Body of pancreas (tissue), 4 donors: ENCODE measurements around the gene KIF1C. TPM values are rescaled to one million over a fixed set of nuclear protein-coding genes. Genes with fewer than 3 reads are reported as not detected.

ENCODE experiments used
- ATAC-seq: fragments of 150-250 bp; one replicate; pipeline ENCODE4 v1.9.1; 2016
- DNase-seq, 4 donors: peaks; one replicate each; pipeline ENCODE4 v3.0.0-alpha.2; 2019
- H3K27ac ChIP-seq, 4 donors: fragments of 200-600 bp; sonication (generic); 1 replicate in 3 of 4; 2 replicates in 1 of 4; pipeline versions ENCODE4 v1.5.1 to v1.6.1; 2016 to 2019; ENCODE audit warnings: mild to moderate bottlenecking in 1 of 4, mixed read lengths in 1 of 4, moderate library complexity in 1 of 4
- H3K27me3 ChIP-seq, 2 donors: fragments of 200-600 bp; sonication (generic); one replicate each; pipeline ENCODE4 v1.6.0; 2016; ENCODE audit warnings: mild to moderate bottlenecking in 1 of 2
- H3K36me3 ChIP-seq, 2 donors: fragments of 200-600 bp; sonication (generic); replicated peaks in 1 of 2; 2 replicates each; pipeline ENCODE4 v1.5.1; 2016; ENCODE audit warnings: low read depth in 2 of 2; ENCODE audit not compliant: insufficient read depth in 1 of 2
- H3K4me1 ChIP-seq: fragments of 200-600 bp; sonication (generic); one replicate; pipeline ENCODE4 v1.6.0; 2016
- H3K4me3 ChIP-seq, 2 donors: fragments of 200-600 bp; sonication (generic); 1 replicate in 1 of 2; 2 replicates in 1 of 2; pipeline ENCODE4 v1.5.1; 2016 to 2019
- H3K9me3 ChIP-seq, 3 donors: fragments of 200-600 bp; sonication (generic); 1 replicate in 2 of 3; 2 replicates in 1 of 3; pipeline ENCODE4 v1.5.1; 2016
- CTCF ChIP-seq, 7 experiments: fragments of 450-650 bp in 4 of 7; fragments of 200-600 bp in 3 of 7; sonication (generic) in 3 of 7; IDR thresholded peaks; one replicate each; pipeline ENCODE4 v1.5.1; 2016 to 2019; ENCODE audit warnings: antibody characterized with exemption in 7 of 7
- POLR2A ChIP-seq, 3 donors: fragments of 450-650 bp; IDR thresholded peaks; one replicate each; pipeline ENCODE4 v1.6.1; 2016; ENCODE audit warnings: antibody characterized with exemption in 3 of 3, mild to moderate bottlenecking in 2 of 3
- WGBS, 2 donors: methylation state at CpG; one replicate each; pipeline ENCODE4 v1.1.5; 2017; 5-methylcytosine and 5-hydroxymethylcytosine counted together
- intact Hi-C: fragments of 100-400 bp; cut with DNase I; formaldehyde crosslinking; loops from one replicate; pipeline ENCODE4 v1.15.1; 2023
- total RNA-seq, 2 donors: library from RNA; depleted of rRNA; stranded (reverse); fragments of >200 nt; gene quantifications; one replicate each; pipeline ENCODE4 v1.1.0, GENCODE V29; 2016

KIF1C gene
- total RNA-seq, 2 donors from 2014 or later: 43.1 to 54.4 TPM

DNA sequence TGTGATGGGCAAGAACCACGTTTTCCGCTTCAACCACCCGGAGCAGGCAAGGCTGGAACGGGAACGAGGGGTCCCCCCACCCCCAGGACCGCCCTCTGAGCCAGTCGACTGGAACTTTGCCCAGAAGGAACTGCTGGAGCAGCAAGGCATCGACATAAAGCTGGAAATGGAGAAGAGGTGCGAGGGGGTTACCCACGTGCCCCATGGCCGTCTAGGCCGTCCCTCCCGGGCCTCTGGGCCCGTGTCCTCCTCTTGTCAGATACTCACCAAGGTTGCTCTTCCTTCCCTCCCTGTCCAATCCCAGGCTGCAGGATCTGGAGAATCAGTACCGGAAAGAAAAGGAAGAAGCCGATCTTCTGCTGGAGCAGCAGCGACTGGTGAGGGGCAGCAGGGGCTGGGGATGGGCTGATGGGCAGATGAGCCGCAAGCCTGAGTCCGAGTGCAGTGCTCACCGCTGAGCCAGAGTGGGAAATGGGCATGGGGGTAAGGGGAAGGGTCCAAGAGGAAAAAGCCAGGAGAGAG lies 22.8 kb downstream of the KIF1C start:
- DNase-seq: no peak
- Histone ChIP-seq H3K4me1 (no peaks in the 10 kb centered on the region), H3K27ac (no peak overlapping the region), H3K36me3 (peaks cover 13 to 31% of the 10 kb centered on the region in 2 donors), H3K27me3 (no peaks in the 10 kb centered on the region), H3K4me3 (no peak overlapping the region), H3K9me3 (no peaks in the 10 kb centered on the region)
- TF ChIP-seq CTCF (IDR thresholded peaks at IDR 0.05): no peak
- no peak for TF ChIP-seq POLR2A (IDR thresholded peaks at IDR 0.05)
- ATAC-seq: no peak
- intact Hi-C loops: no loop called here
- 82 to 85% methylated on average over 20 of the region's 20 CpGs for WGBS, 2 donors

- Histone ChIP-seq H3K36me3 (peaks cover 13 to 25% of the 10 kb centered on the region in 2 donors), H3K4me1 (no peaks in the 10 kb centered on the region), H3K27ac (no peak overlapping the region), H3K27me3 (no peaks in the 10 kb centered on the region), H3K4me3 (no peak overlapping the region), H3K9me3 (no peaks in the 10 kb centered on the region)
- no peak for TF ChIP-seq CTCF (IDR thresholded peaks at IDR 0.05)
- no peak for TF ChIP-seq POLR2A (IDR thresholded peaks at IDR 0.05)
- WGBS, 2 donors: 92 to 95% methylated on average over 14 to 22 of the region's 30 CpGs
- intact Hi-C loops: no loop called here
- no peak for DNase-seq
- no peak for ATAC-seq
Measured at GRCh38 chr17:5022171-5022711, 24.5 kb downstream of the KIF1C start.

DNA sequence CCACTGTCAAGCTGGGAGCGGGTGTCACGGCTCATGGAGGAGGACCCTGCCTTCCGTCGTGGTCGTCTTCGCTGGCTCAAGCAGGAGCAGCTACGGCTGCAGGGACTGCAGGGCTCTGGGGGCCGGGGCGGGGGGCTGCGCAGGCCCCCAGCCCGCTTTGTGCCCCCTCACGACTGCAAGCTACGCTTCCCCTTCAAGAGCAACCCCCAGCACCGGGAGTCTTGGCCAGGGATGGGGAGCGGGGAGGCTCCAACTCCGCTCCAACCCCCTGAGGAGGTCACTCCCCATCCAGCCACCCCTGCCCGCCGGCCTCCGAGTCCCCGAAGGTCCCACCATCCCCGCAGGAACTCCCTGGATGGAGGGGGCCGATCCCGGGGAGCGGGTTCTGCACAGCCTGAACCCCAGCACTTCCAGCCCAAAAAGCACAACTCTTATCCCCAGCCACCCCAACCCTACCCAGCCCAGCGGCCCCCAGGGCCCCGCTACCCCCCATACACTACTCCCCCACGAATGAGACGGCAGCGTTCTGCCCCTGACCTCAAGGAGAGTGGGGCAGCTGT lies 25.9 kb downstream of the KIF1C start:
- WGBS, 2 donors: 89 to 92% methylated on average over 18 to 29 of the region's 29 CpGs
- Histone ChIP-seq H3K27ac (no peak overlapping the region), H3K4me1 (no peaks in the 10 kb centered on the region), H3K9me3 (no peaks in the 10 kb centered on the region), H3K4me3 (no peak overlapping the region), H3K36me3 (peaks cover 13 to 25% of the 10 kb centered on the region in 2 donors), H3K27me3 (no peaks in the 10 kb centered on the region)
- TF ChIP-seq CTCF (IDR thresholded peaks at IDR 0.05) (no peak), POLR2A (IDR thresholded peaks at IDR 0.05) (no peak)
- ATAC-seq (no peak), DNase-seq (no peak)
- intact Hi-C loops: no loop called here

DNA sequence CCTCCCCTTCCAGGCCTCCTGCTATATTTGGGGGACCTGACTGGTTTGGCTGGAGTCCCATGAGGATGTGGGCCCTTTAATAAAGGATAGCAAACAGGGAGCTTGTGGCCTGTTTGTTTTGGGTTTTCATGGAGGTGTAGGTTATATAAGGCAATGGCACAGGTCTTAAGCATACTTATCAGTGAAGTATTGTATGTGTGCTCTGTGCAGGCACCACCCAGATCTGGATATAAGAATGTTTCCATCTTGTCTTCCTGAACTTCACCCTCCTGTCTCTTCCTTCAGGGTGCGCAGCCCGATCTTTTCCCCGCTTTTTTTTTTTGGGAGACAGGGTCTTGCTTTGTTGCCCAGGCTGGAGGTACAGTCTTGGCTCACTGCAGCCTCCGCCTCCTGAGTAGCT lies 26.9 kb downstream of the KIF1C start:
- intact Hi-C loops: no loop called here
- TF ChIP-seq POLR2A (IDR thresholded peaks at IDR 0.05) (no peak), CTCF (IDR thresholded peaks at IDR 0.05) (no peak)
- Histone ChIP-seq H3K9me3 (no peaks in the 10 kb centered on the region), H3K4me1 (no peaks in the 10 kb centered on the region), H3K36me3 (peaks cover 13 to 25% of the 10 kb centered on the region in 2 donors), H3K27me3 (no peaks in the 10 kb centered on the region), H3K27ac (no peak overlapping the region), H3K4me3 (no peak overlapping the region)
- ATAC-seq: no peak
- no peak for DNase-seq
- WGBS, 2 donors: 95 to 98% methylated on average over 4 of the region's 4 CpGs

DNA sequence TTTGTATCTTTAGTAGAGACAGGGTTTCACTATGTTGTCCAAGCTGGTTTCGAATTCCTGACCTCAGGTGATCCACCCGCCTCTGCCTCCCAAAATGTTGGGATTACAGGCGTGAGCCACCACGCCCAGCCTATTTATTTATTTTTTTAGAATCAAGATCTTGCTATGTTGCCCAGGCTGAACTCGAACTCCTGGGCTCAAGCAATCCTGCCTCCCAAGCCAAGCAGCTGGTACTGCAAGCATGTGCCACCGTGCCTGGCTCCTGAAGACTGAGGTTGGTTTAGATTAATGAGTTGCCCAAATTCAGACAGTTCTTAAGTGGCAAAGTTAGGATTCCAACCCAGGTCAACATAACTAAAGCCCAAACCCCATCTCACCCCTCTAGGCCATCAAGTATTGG lies 29.5 kb downstream of the KIF1C start:
- DNase-seq (no peak), ATAC-seq (no peak)
- H3K27me3 ChIP-seq: no peaks in the 10 kb centered on the region
- intact Hi-C loops: no loop called here
- 82 to 87% methylated on average over 6 of the region's 6 CpGs for WGBS, 2 donors
- no peaks in the 10 kb centered on the region for H3K9me3 ChIP-seq
- peaks cover 0 to 10% of the 10 kb centered on the region in 2 donors for H3K36me3 ChIP-seq
- H3K4me1 ChIP-seq: peaks cover 4% of the 10 kb centered on the region
- TF ChIP-seq CTCF (IDR thresholded peaks at IDR 0.05) (no peak), POLR2A (IDR thresholded peaks at IDR 0.05) (no peak)
- no peak overlapping the region for H3K4me3 ChIP-seq
- H3K27ac ChIP-seq: no peak overlapping the region
